GM12878 (cell line): ENCODE results near the gene ENDOD1. TPM values are rescaled to one million over a fixed set of nuclear protein-coding genes. Genes with fewer than 3 reads are reported as not detected.

Experiments
- ASH2L ChIP-seq: fragments of 300-600, 200-600 bp; sonication (generic); IDR thresholded peaks from 2 replicates; pipeline ENCODE4 v1.6.1; 2017; ENCODE audit warnings: low read depth, mild to moderate bottlenecking, borderline replicate concordance
- BHLHE40 ChIP-seq, 2 experiments: fragments of 450-650 bp in 1 of 2; IDR thresholded peaks; 2 replicates each; pipeline ENCODE4 v1.6.1; 2011 to 2017; ENCODE audit warnings: low read depth in 2 of 2, borderline replicate concordance in 1 of 2, improper control_type of control experiment in 1 of 2, low read length in 1 of 2, mild to moderate bottlenecking in 1 of 2
- CHD4 ChIP-seq: fragments of 200-600 bp; sonication (generic); IDR thresholded peaks from 2 replicates; pipeline ENCODE4 v1.6.1; 2016; ENCODE audit warnings: mild to moderate bottlenecking
- CREM ChIP-seq: IDR thresholded peaks from 2 replicates; pipeline ENCODE4 v1.6.1; 2014; ENCODE audit warnings: antibody characterized with exemption, low read depth
- DPF2 ChIP-seq: fragments of 450-650 bp; IDR thresholded peaks from 2 replicates; pipeline ENCODE4 v1.6.1; 2017; ENCODE audit warnings: mild to moderate bottlenecking
- EED ChIP-seq: sonication (generic); IDR thresholded peaks from 2 replicates; pipeline ENCODE4 v1.6.1; 2016; ENCODE audit warnings: antibody characterized with exemption, low read depth
- EGR1 ChIP-seq, 2 experiments: IDR thresholded peaks; 1 replicate in 1 of 2; 2 replicates in 1 of 2; pipeline ENCODE4 v1.6.1; 2011 to 2012; ENCODE audit warnings: low read depth in 2 of 2, low read length in 2 of 2, borderline replicate concordance in 1 of 2, mild to moderate bottlenecking in 1 of 2, moderate library complexity in 1 of 2
- FOS ChIP-seq: IDR thresholded peaks from 3 replicates; pipeline ENCODE4 v1.6.1; 2011; ENCODE audit warnings: borderline replicate concordance; ENCODE audit not compliant: insufficient read length; ENCODE audit errors: extremely low read depth
- GABPA ChIP-seq: IDR thresholded peaks from 2 replicates; pipeline ENCODE4 v1.6.1; 2014; ENCODE audit warnings: antibody characterized with exemption, low read depth, mild to moderate bottlenecking, inconsistent platforms
- MTA2 ChIP-seq: fragments of 450-650 bp; IDR thresholded peaks from 2 replicates; pipeline ENCODE4 v1.6.1; 2016; ENCODE audit warnings: low read depth, mild to moderate bottlenecking, moderate library complexity
- NBN ChIP-seq: fragments of 450-650 bp; IDR thresholded peaks from 2 replicates; pipeline ENCODE4 v1.6.1; 2016
- POU2F2 ChIP-seq: IDR thresholded peaks from 3 replicates; pipeline ENCODE4 v1.6.1; 2011; ENCODE audit warnings: low read depth, mild to moderate bottlenecking, low read length, borderline replicate concordance
- SMARCA5 ChIP-seq: fragments of 450-650 bp; IDR thresholded peaks from 2 replicates; pipeline ENCODE4 v1.6.1; 2017; ENCODE audit warnings: mild to moderate bottlenecking
- SUPT20H ChIP-seq: IDR thresholded peaks from 2 replicates; pipeline ENCODE4 v1.6.1; 2011; ENCODE audit warnings: low read depth, mild to moderate bottlenecking, low read length, moderate library complexity, borderline replicate concordance; ENCODE audit not compliant: control insufficient read depth
- TARDBP ChIP-seq: IDR thresholded peaks from 2 replicates; pipeline ENCODE4 v1.6.1; 2016; ENCODE audit warnings: borderline replicate concordance
- TBL1XR1 ChIP-seq: IDR thresholded peaks from 2 replicates; pipeline ENCODE4 v1.6.1; 2012; ENCODE audit warnings: low read depth, low read length, improper control_type of control experiment
- TCF12 ChIP-seq: IDR thresholded peaks from 2 replicates; pipeline ENCODE4 v1.6.1; 2011; ENCODE audit warnings: low read depth, mild to moderate bottlenecking, low read length
- polyA plus RNA-seq, 11 experiments: library from polyadenylated mRNA; depleted of rRNA in 4 of 11; unstranded in 6 of 11; stranded (reverse) in 5 of 11; fragments of >200 nt; fragmentation: Nextera tagmentation in 4 of 11; fragmentation: Illumina TruSeq in 1 of 11; extraction: Ambion mirVana in 4 of 11; extraction: Trizol in 1 of 11; gene quantifications; 1 replicate in 1 of 11; 2 replicates in 10 of 11; pipeline versions ENCODE4 v1.2.1 to v1.2.3, GENCODE V29; 2011 to 2016; ENCODE audit warnings: inconsistent platforms in 2 of 11, missing spikeins in 2 of 11, low read depth in 1 of 11
- total RNA-seq, 4 experiments: library from RNA; depleted of rRNA in 3 of 4; stranded (reverse); fragments of >200 nt in 3 of 4; fragmentation: Illumina TruSeq in 1 of 4; extraction: Trizol in 1 of 4; gene quantifications; 2 replicates each; pipeline versions ENCODE4 v1.2.1 to v1.2.3, GENCODE V29; 2013 to 2021
- TF ChIP-seq, protein P1 (sequence below): fragments of 450-650 bp; formaldehyde crosslinking; IDR thresholded peaks from 2 replicates; pipeline ENCODE4 v1.4.0; 2022; ENCODE audit warnings: mild to moderate bottlenecking, moderate library complexity
- TF ChIP-seq, protein P2 (sequence below): fragments of 450-650 bp; conservative IDR thresholded peaks from 2 replicates; pipeline ENCODE4 v1.6.1; 2017; ENCODE audit warnings: mild to moderate bottlenecking, moderate library complexity
- TF ChIP-seq, protein P3 (sequence below): IDR thresholded peaks from 2 replicates; pipeline ENCODE4 v1.6.1; 2011; ENCODE audit warnings: mild to moderate bottlenecking, low read depth, low read length, moderate library complexity; ENCODE audit not compliant: insufficient replicate concordance
- TF ChIP-seq, protein P4 (sequence below): fragments of 450-650 bp; IDR thresholded peaks from 2 replicates; pipeline ENCODE4 v1.6.1; 2017; ENCODE audit warnings: mild to moderate bottlenecking, low read depth, inconsistent platforms; ENCODE audit not compliant: poor library complexity, severe bottlenecking
- TF ChIP-seq, protein P5 (sequence below): IDR thresholded peaks from 2 replicates; pipeline ENCODE4 v1.6.1; 2012; ENCODE audit warnings: low read depth, low read length, improper control_type of control experiment

ENDOD1 gene
- total and polyA plus RNA-seq, 10 of the 15 experiments (the other 5 are each of a cell fraction or from before 2014, with no cell fraction given), result 6.0 to 30.0 (median 12.1) TPM

DNA sequence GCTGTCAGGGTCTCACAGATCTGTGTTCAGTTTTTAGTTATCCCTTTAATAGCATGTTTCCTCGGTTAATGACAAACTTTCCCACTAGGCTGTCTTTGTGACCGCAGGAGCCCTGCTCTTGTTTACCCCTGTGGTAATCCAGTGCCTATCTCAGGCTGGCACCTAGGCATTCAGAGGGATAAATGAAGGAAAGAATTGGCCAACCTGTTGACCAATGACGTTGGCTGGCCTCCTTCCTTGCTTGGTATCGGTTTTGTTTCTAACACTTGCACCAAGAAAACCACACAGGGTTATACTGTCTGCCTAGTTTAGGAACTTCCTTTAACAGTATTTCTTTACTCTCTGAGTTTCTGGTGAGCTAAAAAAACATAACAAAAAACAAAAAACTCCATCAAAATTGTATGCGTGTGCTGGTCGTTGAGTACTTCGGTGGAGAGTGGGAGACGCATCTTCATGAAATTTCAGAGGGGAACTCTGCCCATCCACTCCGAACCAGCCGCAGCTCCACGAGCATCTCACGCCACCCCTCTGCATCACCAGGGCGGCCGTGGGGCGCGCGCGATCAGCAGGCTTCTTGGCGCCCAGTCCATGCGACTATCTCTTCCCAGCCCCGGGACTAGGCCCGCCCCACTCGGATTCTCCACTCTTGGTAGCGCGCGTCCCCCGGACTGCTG is 563 bp upstream of the ENDOD1 start (continued):
- TF ChIP-seq, protein P1, sequence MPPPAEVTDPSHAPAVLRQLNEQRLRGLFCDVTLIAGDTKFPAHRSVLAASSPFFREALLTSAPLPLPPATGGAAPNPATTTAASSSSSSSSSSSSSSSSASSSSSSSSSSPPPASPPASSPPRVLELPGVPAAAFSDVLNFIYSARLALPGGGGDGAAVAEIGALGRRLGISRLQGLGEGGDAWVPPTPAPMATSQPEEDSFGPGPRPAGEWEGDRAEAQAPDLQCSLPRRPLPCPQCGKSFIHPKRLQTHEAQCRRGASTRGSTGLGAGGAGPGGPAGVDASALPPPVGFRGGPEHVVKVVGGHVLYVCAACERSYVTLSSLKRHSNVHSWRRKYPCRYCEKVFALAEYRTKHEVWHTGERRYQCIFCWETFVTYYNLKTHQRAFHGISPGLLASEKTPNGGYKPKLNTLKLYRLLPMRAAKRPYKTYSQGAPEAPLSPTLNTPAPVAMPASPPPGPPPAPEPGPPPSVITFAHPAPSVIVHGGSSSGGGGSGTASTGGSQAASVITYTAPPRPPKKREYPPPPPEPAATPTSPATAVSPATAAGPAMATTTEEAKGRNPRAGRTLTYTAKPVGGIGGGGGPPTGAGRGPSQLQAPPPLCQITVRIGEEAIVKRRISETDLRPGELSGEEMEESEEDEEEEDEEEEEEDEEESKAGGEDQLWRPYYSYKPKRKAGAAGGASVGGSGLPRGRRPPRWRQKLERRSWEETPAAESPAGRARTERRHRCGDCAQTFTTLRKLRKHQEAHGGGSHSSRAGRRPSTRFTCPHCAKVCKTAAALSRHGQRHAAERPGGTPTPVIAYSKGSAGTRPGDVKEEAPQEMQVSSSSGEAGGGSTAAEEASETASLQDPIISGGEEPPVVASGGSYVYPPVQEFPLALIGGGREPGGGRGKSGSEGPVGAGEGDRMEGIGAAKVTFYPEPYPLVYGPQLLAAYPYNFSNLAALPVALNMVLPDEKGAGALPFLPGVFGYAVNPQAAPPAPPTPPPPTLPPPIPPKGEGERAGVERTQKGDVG (CRISPR knock-in tag), result no peak
- TF ChIP-seq, protein P2, sequence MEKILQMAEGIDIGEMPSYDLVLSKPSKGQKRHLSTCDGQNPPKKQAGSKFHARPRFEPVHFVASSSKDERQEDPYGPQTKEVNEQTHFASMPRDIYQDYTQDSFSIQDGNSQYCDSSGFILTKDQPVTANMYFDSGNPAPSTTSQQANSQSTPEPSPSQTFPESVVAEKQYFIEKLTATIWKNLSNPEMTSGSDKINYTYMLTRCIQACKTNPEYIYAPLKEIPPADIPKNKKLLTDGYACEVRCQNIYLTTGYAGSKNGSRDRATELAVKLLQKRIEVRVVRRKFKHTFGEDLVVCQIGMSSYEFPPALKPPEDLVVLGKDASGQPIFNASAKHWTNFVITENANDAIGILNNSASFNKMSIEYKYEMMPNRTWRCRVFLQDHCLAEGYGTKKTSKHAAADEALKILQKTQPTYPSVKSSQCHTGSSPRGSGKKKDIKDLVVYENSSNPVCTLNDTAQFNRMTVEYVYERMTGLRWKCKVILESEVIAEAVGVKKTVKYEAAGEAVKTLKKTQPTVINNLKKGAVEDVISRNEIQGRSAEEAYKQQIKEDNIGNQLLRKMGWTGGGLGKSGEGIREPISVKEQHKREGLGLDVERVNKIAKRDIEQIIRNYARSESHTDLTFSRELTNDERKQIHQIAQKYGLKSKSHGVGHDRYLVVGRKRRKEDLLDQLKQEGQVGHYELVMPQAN, result no peak
- TF ChIP-seq BHLHE40 (IDR thresholded peaks at IDR 0.05; ENCODE audit: borderline replicate concordance in 1 of 2, low read depth in 2 of 2, low read length in 1 of 2) (no peak), GABPA (no peak), CREM (no peak; the same call in 1 of the 2 replicates), EGR1 (IDR thresholded peaks at IDR 0.05; ENCODE audit: borderline replicate concordance in 1 of 2, low read depth in 2 of 2, low read length in 2 of 2) (no peak), TCF12 (no peak), MTA2 (0 out of 2 replicates have a peak, but pooled peaks have one; percentile 43), ASH2L (no peak), POU2F2 (no peak), EED (no peak), CHD4 (no peak), NBN (peak; percentile 41; the same call in 1 of the 2 replicates), TBL1XR1 (no peak), SMARCA5 (no peak), FOS (no peak), TARDBP (no peak), SUPT20H (no peak), DPF2 (no peak; the same call in 1 of the 2 replicates)
- TF ChIP-seq, protein P3, sequence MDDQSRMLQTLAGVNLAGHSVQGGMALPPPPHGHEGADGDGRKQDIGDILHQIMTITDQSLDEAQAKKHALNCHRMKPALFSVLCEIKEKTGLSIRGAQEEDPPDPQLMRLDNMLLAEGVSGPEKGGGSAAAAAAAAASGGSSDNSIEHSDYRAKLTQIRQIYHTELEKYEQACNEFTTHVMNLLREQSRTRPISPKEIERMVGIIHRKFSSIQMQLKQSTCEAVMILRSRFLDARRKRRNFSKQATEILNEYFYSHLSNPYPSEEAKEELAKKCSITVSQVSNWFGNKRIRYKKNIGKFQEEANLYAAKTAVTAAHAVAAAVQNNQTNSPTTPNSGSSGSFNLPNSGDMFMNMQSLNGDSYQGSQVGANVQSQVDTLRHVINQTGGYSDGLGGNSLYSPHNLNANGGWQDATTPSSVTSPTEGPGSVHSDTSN, result no peak
- TF ChIP-seq, protein P4, sequence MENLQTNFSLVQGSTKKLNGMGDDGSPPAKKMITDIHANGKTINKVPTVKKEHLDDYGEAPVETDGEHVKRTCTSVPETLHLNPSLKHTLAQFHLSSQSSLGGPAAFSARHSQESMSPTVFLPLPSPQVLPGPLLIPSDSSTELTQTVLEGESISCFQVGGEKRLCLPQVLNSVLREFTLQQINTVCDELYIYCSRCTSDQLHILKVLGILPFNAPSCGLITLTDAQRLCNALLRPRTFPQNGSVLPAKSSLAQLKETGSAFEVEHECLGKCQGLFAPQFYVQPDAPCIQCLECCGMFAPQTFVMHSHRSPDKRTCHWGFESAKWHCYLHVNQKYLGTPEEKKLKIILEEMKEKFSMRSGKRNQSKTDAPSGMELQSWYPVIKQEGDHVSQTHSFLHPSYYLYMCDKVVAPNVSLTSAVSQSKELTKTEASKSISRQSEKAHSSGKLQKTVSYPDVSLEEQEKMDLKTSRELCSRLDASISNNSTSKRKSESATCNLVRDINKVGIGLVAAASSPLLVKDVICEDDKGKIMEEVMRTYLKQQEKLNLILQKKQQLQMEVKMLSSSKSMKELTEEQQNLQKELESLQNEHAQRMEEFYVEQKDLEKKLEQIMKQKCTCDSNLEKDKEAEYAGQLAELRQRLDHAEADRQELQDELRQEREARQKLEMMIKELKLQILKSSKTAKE, result peak; percentile 26
- TF ChIP-seq, protein P5, sequence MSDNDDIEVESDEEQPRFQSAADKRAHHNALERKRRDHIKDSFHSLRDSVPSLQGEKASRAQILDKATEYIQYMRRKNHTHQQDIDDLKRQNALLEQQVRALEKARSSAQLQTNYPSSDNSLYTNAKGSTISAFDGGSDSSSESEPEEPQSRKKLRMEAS, result no peak
